GM12891 (cell line): ENCODE data around the gene GCNT2.

ENCODE experiments used
- PAX5 ChIP-seq: IDR thresholded peaks from 2 replicates; pipeline ENCODE4 v1.6.1; 2011; ENCODE audit warnings: low read length, moderate library complexity, mild to moderate bottlenecking; ENCODE audit not compliant: insufficient read depth, severe bottlenecking
- POLR2A ChIP-seq: IDR thresholded peaks from 2 replicates; pipeline ENCODE4 v1.6.1; 2011; ENCODE audit warnings: low read depth, low read length, control low read depth
- POLR2AphosphoS5 ChIP-seq: IDR thresholded peaks from 2 replicates; pipeline ENCODE4 v1.6.1; 2011; ENCODE audit warnings: low read depth, low read length, control low read depth
- POU2F2 ChIP-seq: IDR thresholded peaks from 2 replicates; pipeline ENCODE4 v1.6.1; 2011; ENCODE audit warnings: low read depth, mild to moderate bottlenecking, control low read depth, low read length, moderate library complexity
- SPI1 ChIP-seq: IDR thresholded peaks from 2 replicates; pipeline ENCODE4 v1.6.1; 2011; ENCODE audit warnings: low read depth, low read length, control low read depth
- TAF1 ChIP-seq: IDR thresholded peaks from 2 replicates; pipeline ENCODE4 v1.6.1; 2011; ENCODE audit warnings: low read depth, low read length, control low read depth

DNA sequence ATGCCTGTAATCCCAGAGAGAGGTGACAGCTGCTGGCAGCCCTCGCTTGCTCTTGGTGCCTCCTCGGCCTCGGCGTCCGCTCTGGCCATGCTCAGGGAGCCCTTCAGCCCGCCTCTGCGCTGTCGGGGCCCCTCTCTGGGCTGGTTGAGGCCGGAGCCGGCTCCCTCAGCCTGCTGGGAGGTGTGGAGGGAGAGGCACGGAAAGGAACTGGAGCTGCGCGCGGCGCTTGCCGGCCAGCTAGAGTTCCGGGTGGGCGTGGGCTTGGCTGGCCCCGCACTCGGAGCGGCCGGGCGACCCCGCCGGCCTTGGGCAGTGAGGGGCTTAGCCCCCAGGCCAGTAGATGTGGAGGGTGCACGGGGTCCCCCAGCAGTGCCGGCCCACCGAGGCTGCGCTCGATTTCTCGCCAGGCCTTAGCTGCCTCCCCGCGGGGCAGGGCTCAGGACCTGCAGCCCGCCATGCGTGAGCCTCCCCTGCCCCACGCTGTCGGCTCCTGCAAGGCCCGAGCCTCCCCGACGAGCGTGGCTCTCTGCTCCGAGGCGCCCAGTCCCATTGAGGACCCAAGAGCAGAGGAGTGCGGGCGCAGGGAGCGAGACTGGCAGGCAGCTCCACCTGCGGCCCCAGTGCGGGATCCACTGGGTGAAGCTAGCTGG, 138.7 kb downstream of the GCNT2 start:
- TF ChIP-seq POLR2A (no peak), POLR2AphosphoS5 (no peak), TAF1 (no peak), POU2F2 (no peak), SPI1 (no peak), PAX5 (no peak)
